Measurements from ENCODE around the gene PRR35. TPM values are rescaled to one million over a fixed set of nuclear protein-coding genes. Genes with fewer than 3 reads are reported as not detected.

Gene PRR35
- total RNA-seq, 4 donors from 2014 or later = not detected

DNA sequence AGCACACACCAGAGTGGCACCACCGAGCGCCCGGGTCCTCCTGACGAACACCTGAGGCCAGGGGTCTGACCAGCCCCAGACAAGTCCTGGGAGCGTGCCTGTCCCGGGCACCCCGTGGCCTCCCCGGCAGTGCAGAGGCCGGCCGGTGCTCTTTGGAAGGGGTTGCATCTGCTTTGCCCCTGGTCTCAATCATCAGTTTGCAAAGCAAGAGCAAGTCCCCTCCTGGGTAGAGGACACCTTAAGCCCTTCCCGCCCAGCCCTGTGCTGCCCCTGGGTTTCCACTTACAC is 44.3 kb upstream of the PRR35 start:
- in situ Hi-C loops (cut with MboI; ENCODE audit: low pct_ligation_motif_present in 1 of 4, low pct_unique_long_range_greater_than_20kb in 1 of 4, low sequenced_read_pairs in 3 of 4) = loop anchor here in 1 of 4 donors (25.0 kb wide), 1 partner anchor 96 kb away; no protein-coding TSS in a partner anchor
- Histone ChIP-seq H3K4me1 (no peaks in the 10 kb centered on the region), H3K4me3 (no peak overlapping the region), H3K9me3 (no peaks in the 10 kb centered on the region), H3K27me3 (no peaks in the 10 kb centered on the region), H3K36me3 (peaks cover 0 to 4% (median 0%) of the 10 kb centered on the region in 4 donors), H3K27ac (no peak overlapping the region)
- 99% methylated on average over 11 of the region's 11 CpGs; no CpG with 5 or more reads in 1 of the 2 donors for WGBS, 2 donors (ENCODE audit: low coverage in 1 of 2)
- DNase-seq = no peak
- intact Hi-C loops (cut with DNase I; ENCODE audit: low total_unique reads) = no loop called here
- no peak for TF ChIP-seq POLR2A (IDR thresholded peaks at IDR 0.05)
- TF ChIP-seq EP300 (IDR thresholded peaks at IDR 0.05; ENCODE audit: low read depth) = no peak
- TF ChIP-seq POLR2AphosphoS5 (IDR thresholded peaks at IDR 0.05) = no peak
- TF ChIP-seq, protein P1, sequence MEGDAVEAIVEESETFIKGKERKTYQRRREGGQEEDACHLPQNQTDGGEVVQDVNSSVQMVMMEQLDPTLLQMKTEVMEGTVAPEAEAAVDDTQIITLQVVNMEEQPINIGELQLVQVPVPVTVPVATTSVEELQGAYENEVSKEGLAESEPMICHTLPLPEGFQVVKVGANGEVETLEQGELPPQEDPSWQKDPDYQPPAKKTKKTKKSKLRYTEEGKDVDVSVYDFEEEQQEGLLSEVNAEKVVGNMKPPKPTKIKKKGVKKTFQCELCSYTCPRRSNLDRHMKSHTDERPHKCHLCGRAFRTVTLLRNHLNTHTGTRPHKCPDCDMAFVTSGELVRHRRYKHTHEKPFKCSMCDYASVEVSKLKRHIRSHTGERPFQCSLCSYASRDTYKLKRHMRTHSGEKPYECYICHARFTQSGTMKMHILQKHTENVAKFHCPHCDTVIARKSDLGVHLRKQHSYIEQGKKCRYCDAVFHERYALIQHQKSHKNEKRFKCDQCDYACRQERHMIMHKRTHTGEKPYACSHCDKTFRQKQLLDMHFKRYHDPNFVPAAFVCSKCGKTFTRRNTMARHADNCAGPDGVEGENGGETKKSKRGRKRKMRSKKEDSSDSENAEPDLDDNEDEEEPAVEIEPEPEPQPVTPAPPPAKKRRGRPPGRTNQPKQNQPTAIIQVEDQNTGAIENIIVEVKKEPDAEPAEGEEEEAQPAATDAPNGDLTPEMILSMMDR (IDR thresholded peaks at IDR 0.05) = no peak

DNA sequence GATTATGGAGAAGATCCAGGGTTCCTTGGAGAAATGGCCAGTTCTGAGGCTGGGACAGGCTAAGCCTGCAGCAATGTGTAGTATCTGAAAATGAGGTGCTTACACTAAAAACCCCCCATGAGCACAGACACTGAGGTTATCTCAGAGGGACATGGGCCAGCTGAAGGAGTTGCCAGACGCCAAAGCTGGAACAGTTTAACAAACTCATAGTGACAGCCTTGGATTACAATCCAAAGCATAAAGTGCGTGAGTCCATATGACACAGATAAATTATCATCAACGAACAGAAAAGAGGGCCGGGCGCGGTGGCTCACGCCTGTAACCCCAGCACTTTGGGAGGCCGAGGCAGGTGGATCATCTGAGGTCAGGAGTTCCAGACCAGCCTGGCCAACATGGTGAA is 43.9 kb upstream of the PRR35 start:
- peaks cover 0 to 4% (median 0%) of the 10 kb centered on the region in 4 donors for H3K36me3 ChIP-seq
- no peaks in the 10 kb centered on the region for H3K9me3 ChIP-seq

DNA sequence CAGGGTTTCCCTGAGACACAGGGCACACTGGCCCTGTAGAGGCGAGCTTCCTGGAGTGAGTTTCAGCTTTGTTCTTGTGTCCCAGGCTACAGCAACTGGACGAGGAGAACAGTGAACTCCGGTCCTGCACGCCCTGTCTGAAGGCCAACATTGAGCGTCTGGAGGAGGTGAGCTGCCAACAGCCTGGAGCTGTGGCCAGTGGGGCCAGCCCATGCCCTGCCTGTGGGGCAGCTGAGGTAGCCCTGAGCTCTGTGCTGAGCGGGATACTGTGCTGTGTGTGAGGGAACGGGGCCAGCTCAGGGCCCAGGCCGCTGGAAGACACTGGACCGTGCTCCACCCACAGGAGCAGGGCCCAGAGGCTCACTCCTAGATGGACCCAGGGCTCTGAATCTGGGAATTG is 41.3 kb upstream of the PRR35 start:
- Histone ChIP-seq H3K27ac (no peak overlapping the region), H3K36me3 (peaks cover 0 to 4% (median 0%) of the 10 kb centered on the region in 4 donors), H3K4me1 (peaks cover 5 to 17% (median 8%) of the 10 kb centered on the region in 4 donors), H3K4me3 (no peak overlapping the region), H3K27me3 (no peaks in the 10 kb centered on the region), H3K9me3 (no peaks in the 10 kb centered on the region)
- no peak for DNase-seq
- TF ChIP-seq POLR2A (IDR thresholded peaks at IDR 0.05) (no peak), EP300 (IDR thresholded peaks at IDR 0.05; ENCODE audit: low read depth) (no peak), POLR2AphosphoS5 (IDR thresholded peaks at IDR 0.05) (no peak)
- TF ChIP-seq, protein P1 (IDR thresholded peaks at IDR 0.05) = no peak
- intact Hi-C loops (cut with DNase I; ENCODE audit: low total_unique reads) (no loop called here), in situ Hi-C loops (cut with MboI; ENCODE audit: low pct_ligation_motif_present in 1 of 4, low pct_unique_long_range_greater_than_20kb in 1 of 4, low sequenced_read_pairs in 3 of 4) (loop anchor here in 1 of 4 donors (25.0 kb wide), 1 partner anchor 93 kb away; no protein-coding TSS in a partner anchor)
- WGBS, 2 donors (ENCODE audit: low coverage in 1 of 2) = 88% methylated on average over 9 of the region's 9 CpGs; no CpG with 5 or more reads in 1 of the 2 donors

More for the DNA sequence above, 43.9 kb upstream of the PRR35 start:
- in situ Hi-C loops (cut with MboI; ENCODE audit: low pct_ligation_motif_present in 1 of 4, low pct_unique_long_range_greater_than_20kb in 1 of 4, low sequenced_read_pairs in 3 of 4) = loop anchor here in 1 of 4 donors (25.0 kb wide), 1 partner anchor 96 kb away; no protein-coding TSS in a partner anchor
- DNase-seq = no peak
- no peak overlapping the region for H3K4me3 ChIP-seq
- WGBS, 2 donors (ENCODE audit: low coverage in 1 of 2) = 97% methylated on average over 8 of the region's 8 CpGs; no CpG with 5 or more reads in 1 of the 2 donors
- TF ChIP-seq, protein P1 (IDR thresholded peaks at IDR 0.05) = no peak
- TF ChIP-seq POLR2AphosphoS5 (IDR thresholded peaks at IDR 0.05) = no peak
- no peak for TF ChIP-seq EP300 (IDR thresholded peaks at IDR 0.05; ENCODE audit: low read depth)
- no peak for TF ChIP-seq POLR2A (IDR thresholded peaks at IDR 0.05)
- peaks cover 0 to 4% (median 2%) of the 10 kb centered on the region in 4 donors for H3K4me1 ChIP-seq
- no peak overlapping the region for H3K27ac ChIP-seq
- no peaks in the 10 kb centered on the region for H3K27me3 ChIP-seq
- intact Hi-C loops (cut with DNase I; ENCODE audit: low total_unique reads) = no loop called here

DNA sequence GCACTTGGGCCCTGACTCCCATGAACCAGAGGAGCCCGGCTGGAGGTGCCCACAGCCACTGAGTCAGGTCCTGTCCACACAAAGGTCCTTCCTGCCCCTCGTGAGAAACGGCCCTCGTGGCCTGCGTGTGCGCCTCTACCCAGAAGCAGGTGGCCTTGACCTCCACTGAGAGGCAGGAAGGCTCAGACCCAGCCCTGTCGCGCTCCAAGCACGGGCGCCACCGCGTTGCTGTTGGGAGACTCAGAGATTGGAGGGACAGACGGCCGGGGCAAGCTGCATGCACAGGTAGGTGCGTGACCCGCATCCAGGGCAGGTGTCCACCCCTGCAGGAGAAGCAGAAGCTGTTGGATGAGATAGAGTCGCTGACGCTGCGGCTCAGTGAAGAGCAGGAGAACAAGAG is 40.8 kb upstream of the PRR35 start:
- Histone ChIP-seq H3K9me3 (no peaks in the 10 kb centered on the region), H3K36me3 (peaks cover 0 to 4% (median 0%) of the 10 kb centered on the region in 4 donors), H3K4me3 (no peak overlapping the region), H3K27ac (no peak overlapping the region), H3K4me1 (peaks cover 5 to 17% (median 9%) of the 10 kb centered on the region in 4 donors), H3K27me3 (no peaks in the 10 kb centered on the region)
- no peak for DNase-seq
- WGBS, 2 donors (ENCODE audit: low coverage in 1 of 2) = 93% methylated on average over 5 to 19 of the region's 19 CpGs
- intact Hi-C loops (cut with DNase I; ENCODE audit: low total_unique reads) = no loop called here
- in situ Hi-C loops (cut with MboI; ENCODE audit: low pct_ligation_motif_present in 1 of 4, low pct_unique_long_range_greater_than_20kb in 1 of 4, low sequenced_read_pairs in 3 of 4) = loop anchor here in 1 of 4 donors (25.0 kb wide), 1 partner anchor 93 kb away; no protein-coding TSS in a partner anchor
- TF ChIP-seq, protein P1 (IDR thresholded peaks at IDR 0.05) = no peak
- no peak for TF ChIP-seq POLR2A (IDR thresholded peaks at IDR 0.05)

All from transverse colon (tissue), 4 donors.